Measurements from ENCODE around the gene MYO3B. TPM values are rescaled to one million over a fixed set of nuclear protein-coding genes. Genes with fewer than 3 reads are reported as not detected.

Gene MYO3B
- total RNA-seq, 1 donor from 2014 or later, result 27.3 TPM

- H3K27me3 Mint-ChIP-seq (ENCODE audit: insufficient read depth, low read depth), result peaks cover 5% of the 10 kb centered on the region
- peaks cover 8% of the 10 kb centered on the region for H3F3A ChIP-seq (ENCODE audit: low read depth)
- no peak for TF ChIP-seq CTCF (IDR thresholded peaks at IDR 0.05)
- no peak for TF ChIP-seq EZH2phosphoT487 (IDR thresholded peaks at IDR 0.05)
- no peak for TF ChIP-seq EZH2 (IDR thresholded peaks at IDR 0.05)
- H3K4me3 Mint-ChIP-seq, result no peak overlapping the region
- no peaks in the 10 kb centered on the region for H4K20me1 ChIP-seq (ENCODE audit: low read depth)
- no peak overlapping the region for H3K4me3 ChIP-seq
- no peak overlapping the region for H3K4me2 ChIP-seq
- no peaks in the 10 kb centered on the region for H3K9me3 Mint-ChIP-seq
- H3K27ac Mint-ChIP-seq, result no peak overlapping the region
- H3K9me3 ChIP-seq (ENCODE audit: low read depth), result no peaks in the 10 kb centered on the region
- H3K79me2 ChIP-seq (ENCODE audit: low read depth), result no peaks in the 10 kb centered on the region
- no peak overlapping the region for H3K27ac ChIP-seq
- H3K4me1 ChIP-seq, result peaks cover 18% of the 10 kb centered on the region
- H3K4me1 Mint-ChIP-seq, result peaks cover 41% of the 10 kb centered on the region
- H2AFZ ChIP-seq (replicated peaks), result no peak overlapping the region
- DNase-seq (ENCODE audit: low spot score), result no peak
- H3K36me3 Mint-ChIP-seq, result no peaks in the 10 kb centered on the region
- H3K27me3 ChIP-seq, result no peaks in the 10 kb centered on the region
- no peaks in the 10 kb centered on the region for H3K36me3 ChIP-seq
- H3K9ac ChIP-seq, result no peak overlapping the region
Observed at GRCh38 chr2:170690640-170691039, 512.7 kb downstream of the MYO3B start.

- peaks cover 28% of the 10 kb centered on the region for H3K4me1 ChIP-seq
- H3K4me2 ChIP-seq, result no peak overlapping the region
- no peak overlapping the region for H3K4me3 ChIP-seq
- H3K9me3 ChIP-seq (ENCODE audit: low read depth), result no peaks in the 10 kb centered on the region
- H3K79me2 ChIP-seq (ENCODE audit: low read depth), result no peaks in the 10 kb centered on the region
- no peak overlapping the region for H2AFZ ChIP-seq (replicated peaks)
- H3K27ac Mint-ChIP-seq, result no peak overlapping the region
- H3K9ac ChIP-seq, result no peak overlapping the region
- DNase-seq (ENCODE audit: low spot score), result no peak
- no peaks in the 10 kb centered on the region for H3K36me3 Mint-ChIP-seq
- no peak overlapping the region for H3K27ac ChIP-seq
- TF ChIP-seq CTCF (IDR thresholded peaks at IDR 0.05) (no peak), EZH2 (IDR thresholded peaks at IDR 0.05) (no peak), EZH2phosphoT487 (IDR thresholded peaks at IDR 0.05) (no peak)
- no peaks in the 10 kb centered on the region for H3K36me3 ChIP-seq
- peaks cover 7% of the 10 kb centered on the region for H3K27me3 Mint-ChIP-seq (ENCODE audit: insufficient read depth, low read depth)
- H4K20me1 ChIP-seq (ENCODE audit: low read depth), result no peaks in the 10 kb centered on the region
- H3K27me3 ChIP-seq, result no peaks in the 10 kb centered on the region
- H3K9me3 Mint-ChIP-seq, result no peaks in the 10 kb centered on the region
- H3K4me1 Mint-ChIP-seq, result peaks cover 50% of the 10 kb centered on the region
- peaks cover 19% of the 10 kb centered on the region for H3F3A ChIP-seq (ENCODE audit: low read depth)
- no peak overlapping the region for H3K4me3 Mint-ChIP-seq
Observed at GRCh38 chr2:170694316-170694715, 516.4 kb downstream of the MYO3B start.

DNA sequence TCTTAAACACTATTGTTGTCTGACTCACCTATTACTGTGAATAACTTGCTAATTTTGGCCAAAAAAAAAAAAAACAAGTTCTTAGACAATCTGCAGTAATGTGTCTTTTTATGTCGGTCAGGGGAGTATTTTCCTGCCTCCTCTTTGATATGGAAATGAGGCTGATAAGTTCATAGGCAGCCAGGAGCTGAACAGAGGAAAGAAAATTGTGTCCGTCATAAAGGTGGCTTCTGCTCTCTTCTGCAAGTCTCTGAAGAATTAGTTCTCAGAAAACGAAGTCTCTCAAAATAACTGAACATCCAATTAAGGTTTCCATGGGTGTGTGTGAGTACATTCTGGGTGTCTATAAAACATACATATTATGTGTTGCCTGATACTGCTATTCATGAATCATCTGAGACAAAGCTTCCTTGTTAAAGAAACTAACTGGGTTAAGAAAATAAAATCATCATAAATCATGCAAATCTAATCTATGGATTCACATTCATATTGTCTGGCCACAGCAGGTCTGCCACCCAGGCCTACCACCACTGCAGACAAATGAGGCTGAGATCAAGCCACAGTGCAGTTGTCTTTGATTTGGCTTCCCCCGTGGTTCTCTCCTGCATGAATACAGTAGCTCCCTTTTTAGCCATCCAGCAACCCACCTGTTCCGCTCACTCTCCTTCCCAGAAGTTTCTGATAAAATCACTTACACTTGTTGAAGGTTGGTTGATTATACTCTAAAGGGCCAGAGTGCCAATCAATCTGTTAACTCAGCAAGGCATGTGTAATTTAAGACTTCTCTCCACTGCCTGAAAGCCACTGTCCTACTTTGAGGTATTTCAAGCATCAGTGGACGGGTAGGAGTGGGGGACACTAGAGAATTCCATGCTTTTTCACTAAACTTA, 517.8 kb downstream of the MYO3B start:
- DNase-seq (ENCODE audit: low spot score), result no peak
- H3K4me3 ChIP-seq, result no peak overlapping the region
- H3F3A ChIP-seq (ENCODE audit: low read depth), result peaks cover 19% of the 10 kb centered on the region
- no peaks in the 10 kb centered on the region for H3K27me3 ChIP-seq
- H3K27ac ChIP-seq, result no peak overlapping the region
- Mint-ChIP-seq H3K4me1 (peaks cover 41% of the 10 kb centered on the region), H3K36me3 (no peaks in the 10 kb centered on the region), H3K4me3 (no peak overlapping the region), H3K9me3 (no peaks in the 10 kb centered on the region), H3K27ac (peak overlapping the region; percentile 67), H3K27me3 (ENCODE audit: insufficient read depth, low read depth) (peaks cover 5% of the 10 kb centered on the region)
- no peaks in the 10 kb centered on the region for H3K9me3 ChIP-seq (ENCODE audit: low read depth)
- H3K36me3 ChIP-seq, result no peaks in the 10 kb centered on the region
- H4K20me1 ChIP-seq (ENCODE audit: low read depth), result no peaks in the 10 kb centered on the region
- no peak overlapping the region for H3K9ac ChIP-seq
- peak overlapping the region; percentile 64 for H3K4me2 ChIP-seq
- TF ChIP-seq EZH2phosphoT487 (IDR thresholded peaks at IDR 0.05) (no peak), EZH2 (IDR thresholded peaks at IDR 0.05) (no peak), CTCF (IDR thresholded peaks at IDR 0.05) (no peak)
- no peaks in the 10 kb centered on the region for H3K79me2 ChIP-seq (ENCODE audit: low read depth)
- H2AFZ ChIP-seq (replicated peaks), result no peak overlapping the region
- H3K4me1 ChIP-seq, result peaks cover 28% of the 10 kb centered on the region
